ENCODE results near the gene MDH1B. TPM values are rescaled to one million over a fixed set of nuclear protein-coding genes. Genes with fewer than 3 reads are reported as not detected.
"Not testable (repeated sequence)": the region's sequence is repeated elsewhere in the genome, so short reads cannot be mapped to it uniquely, and the experiment has no call there.

MDH1B gene
- 0.81 and 15.1 TPM in 2 replicates for total RNA-seq (ENCODE audit: low replicate concordance)

- no peak for TF ChIP-seq CTCF (IDR thresholded peaks at IDR 0.05; ENCODE audit: insufficient read depth, low read length)
- H3K4me3 ChIP-seq (ENCODE audit: low read depth, low read length): peak within 1 kb of the TSS; percentile 93
- peak; percentile 97 for DNase-seq (ENCODE audit: low read depth)
These were observed at the start of gene MDH1B, which contains the start of gene FASTKD2 for GRCh38 chr2:206765242-206766056. TSS of gene MDH1B (minus strand) at chr2:206765328. CDS start at chr2:206765271, 57 bp downstream. TSS of gene FASTKD2 (plus strand) at chr2:206765606. CDS start at chr2:206766694, 1,088 bp downstream.

GRCh38 chr2:206814498-206814897 is 49.4 kb upstream of the MDH1B start:
- DNase-seq (ENCODE audit: low read depth): no peak
- H3K4me3 ChIP-seq (ENCODE audit: low read depth, low read length): no peak overlapping the region
- no peak for TF ChIP-seq CTCF (IDR thresholded peaks at IDR 0.05; ENCODE audit: insufficient read depth, low read length)

- DNase-seq (ENCODE audit: low read depth); H3K4me3 ChIP-seq (ENCODE audit: low read depth, low read length): not testable (repeated sequence)
These were observed 47.3 kb upstream of the MDH1B start for GRCh38 chr2:206812471-206812870.

- H3K4me3 ChIP-seq (ENCODE audit: low read depth, low read length): not testable (repeated sequence)
These were observed 42.5 kb upstream of the MDH1B start for GRCh38 chr2:206807624-206808023.

GRCh38 chr2:206805887-206806607 is 40.9 kb upstream of the MDH1B start:
- no peak overlapping the region for H3K4me3 ChIP-seq (ENCODE audit: low read depth, low read length)
- TF ChIP-seq CTCF (IDR thresholded peaks at IDR 0.05; ENCODE audit: insufficient read depth, low read length): no peak
- peak; percentile 50 for DNase-seq (ENCODE audit: low read depth)

More at GRCh38 chr2:206807624-206808023, 42.5 kb upstream of the MDH1B start:
- not testable (repeated sequence) for DNase-seq (ENCODE audit: low read depth)

- no peak overlapping the region for H3K4me3 ChIP-seq (ENCODE audit: low read depth, low read length)
- peak; percentile 58 for DNase-seq (ENCODE audit: low read depth)
- no peak for TF ChIP-seq CTCF (IDR thresholded peaks at IDR 0.05; ENCODE audit: insufficient read depth, low read length)
These were observed 39.2 kb upstream of the MDH1B start for GRCh38 chr2:206804326-206804725.

GRCh38 chr2:206802654-206803514 is 37.8 kb upstream of the MDH1B start:
- DNase-seq (ENCODE audit: low read depth): no peak
- no peak overlapping the region for H3K4me3 ChIP-seq (ENCODE audit: low read depth, low read length)
- no peak for TF ChIP-seq CTCF (IDR thresholded peaks at IDR 0.05; ENCODE audit: insufficient read depth, low read length)

Measured in fibroblast of the aortic adventitia (primary cell).